Thymus (tissue), 2 donors: ENCODE measurements around the gene RAB15. TPM values are rescaled to one million over a fixed set of nuclear protein-coding genes. Genes with fewer than 3 reads are reported as not detected.

ENCODE experiments used
- polyA plus RNA-seq: library from polyadenylated mRNA; stranded (reverse); fragments of 200-250 nt; gene quantifications from one replicate; pipeline ENCODE4 v1.2.3, GENCODE V29; 2013
- total RNA-seq: library from RNA; stranded (reverse); fragments of 120-200 nt; gene quantifications from one replicate; pipeline ENCODE4 v1.2.4, GENCODE V29; 2013
- donor health status: healthy.

Gene RAB15
- total and polyA plus RNA-seq, 2 donors = 6.8 to 8.8 TPM

Other genes with a start within 250 kb of the RAB15 start
- 1.8 TPM for gene SPTB, start 92.4 kb downstream of the RAB15 start, total RNA-seq
- gene SPTB, start 92.4 kb downstream of the RAB15 start, polyA plus RNA-seq = 1.1 TPM
- gene CHURC1, start 57.9 kb downstream of the RAB15 start, total RNA-seq = 93.7 TPM
- gene CHURC1, start 57.9 kb downstream of the RAB15 start, polyA plus RNA-seq = 55.1 TPM
- gene GPX2, start 29.6 kb downstream of the RAB15 start, total RNA-seq = 1.5 TPM
- gene GPX2, start 29.6 kb downstream of the RAB15 start, polyA plus RNA-seq = 20.3 TPM
- gene FNTB, start 14.6 kb upstream of the RAB15 start, total RNA-seq = 6.6 TPM
- 9.5 TPM for gene FNTB, start 14.6 kb upstream of the RAB15 start, polyA plus RNA-seq
- gene MAX, start 130.2 kb upstream of the RAB15 start, total RNA-seq = 61.5 TPM
- gene MAX, start 130.2 kb upstream of the RAB15 start, polyA plus RNA-seq = 104 TPM